Sigmoid colon (tissue), 3 donors: ENCODE results near the gene AGPAT2.
"Not testable (repeated sequence)": the region's sequence is repeated elsewhere in the genome, so short reads cannot be mapped to it uniquely, and the experiment has no call there.

Experiments
- CTCF ChIP-seq, 4 experiments: fragments of 450-650 bp in 3 of 4; fragments of 200-600 bp in 1 of 4; IDR thresholded peaks; one replicate each; pipeline ENCODE4 v1.5.1; 2016 to 2019; ENCODE audit warnings: antibody characterized with exemption in 4 of 4, mild to moderate bottlenecking in 3 of 4, moderate library complexity in 2 of 4
- POLR2A ChIP-seq, 2 donors: fragments of 450-650 bp; IDR thresholded peaks; one replicate each; pipeline ENCODE4 v1.6.1; 2016; ENCODE audit warnings: antibody characterized with exemption in 2 of 2, mild to moderate bottlenecking in 2 of 2, moderate library complexity in 2 of 2

GRCh38 chr9:136704741-136705140 is 17.5 kb upstream of the AGPAT2 start:
- not testable (repeated sequence) for TF ChIP-seq CTCF, POLR2A (IDR thresholded peaks at IDR 0.05)
